OCI-LY7 (cell line): Measurements from ENCODE around the gene GYPC.

Experiments
- CTCF ChIP-seq: fragments of 200-600 bp; sonication (generic); conservative IDR thresholded peaks from 2 replicates; pipeline ENCODE4 v1.5.1; 2014; ENCODE audit warnings: mild to moderate bottlenecking, antibody characterized with exemption, low read length, moderate library complexity, mixed read lengths
- EZH2phosphoT487 ChIP-seq: fragments of 200-600 bp; sonication (generic); IDR thresholded peaks from 2 replicates; pipeline ENCODE4 v1.6.1; 2018; ENCODE audit warnings: low read depth, borderline replicate concordance, mild to moderate bottlenecking, mixed run types, antibody characterized with exemption, low read length, moderate library complexity, mixed read lengths

- no peak for TF ChIP-seq CTCF
- TF ChIP-seq EZH2phosphoT487 = no peak
Measured at GRCh38 chr2:126653761-126654160, 2.2 kb upstream of the GYPC start.
